ENCODE results near the gene ABL1. TPM values are rescaled to one million over a fixed set of nuclear protein-coding genes. Genes with fewer than 3 reads are reported as not detected.

The ABL1 gene
- total RNA-seq, 4 donors from 2014 or later = 60.3 to 97.0 (median 79.8) TPM

DNA sequence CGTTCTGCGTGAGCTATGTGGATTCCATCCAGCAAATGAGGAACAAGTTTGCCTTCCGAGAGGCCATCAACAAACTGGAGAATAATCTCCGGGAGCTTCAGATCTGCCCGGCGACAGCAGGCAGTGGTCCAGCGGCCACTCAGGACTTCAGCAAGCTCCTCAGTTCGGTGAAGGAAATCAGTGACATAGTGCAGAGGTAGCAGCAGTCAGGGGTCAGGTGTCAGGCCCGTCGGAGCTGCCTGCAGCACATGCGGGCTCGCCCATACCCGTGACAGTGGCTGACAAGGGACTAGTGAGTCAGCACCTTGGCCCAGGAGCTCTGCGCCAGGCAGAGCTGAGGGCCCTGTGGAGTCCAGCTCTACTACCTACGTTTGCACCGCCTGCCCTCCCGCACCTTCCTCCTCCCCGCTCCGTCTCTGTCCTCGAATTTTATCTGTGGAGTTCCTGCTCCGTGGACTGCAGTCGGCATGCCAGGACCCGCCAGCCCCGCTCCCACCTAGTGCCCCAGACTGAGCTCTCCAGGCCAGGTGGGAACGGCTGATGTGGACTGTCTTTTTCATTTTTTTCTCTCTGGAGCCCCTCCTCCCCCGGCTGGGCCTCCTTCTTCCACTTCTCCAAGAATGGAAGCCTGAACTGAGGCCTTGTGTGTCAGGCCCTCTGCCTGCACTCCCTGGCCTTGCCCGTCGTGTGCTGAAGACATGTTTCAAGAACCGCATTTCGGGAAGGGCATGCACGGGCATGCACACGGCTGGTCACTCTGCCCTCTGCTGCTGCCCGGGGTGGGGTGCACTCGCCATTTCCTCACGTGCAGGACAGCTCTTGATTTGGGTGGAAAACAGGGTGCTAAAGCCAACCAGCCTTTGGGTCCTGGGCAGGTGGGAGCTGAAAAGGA is 50.7 kb downstream of the ABL1 start:
- no peak for TF ChIP-seq POLR2A (IDR thresholded peaks at IDR 0.05)
- TF ChIP-seq, protein P1, sequence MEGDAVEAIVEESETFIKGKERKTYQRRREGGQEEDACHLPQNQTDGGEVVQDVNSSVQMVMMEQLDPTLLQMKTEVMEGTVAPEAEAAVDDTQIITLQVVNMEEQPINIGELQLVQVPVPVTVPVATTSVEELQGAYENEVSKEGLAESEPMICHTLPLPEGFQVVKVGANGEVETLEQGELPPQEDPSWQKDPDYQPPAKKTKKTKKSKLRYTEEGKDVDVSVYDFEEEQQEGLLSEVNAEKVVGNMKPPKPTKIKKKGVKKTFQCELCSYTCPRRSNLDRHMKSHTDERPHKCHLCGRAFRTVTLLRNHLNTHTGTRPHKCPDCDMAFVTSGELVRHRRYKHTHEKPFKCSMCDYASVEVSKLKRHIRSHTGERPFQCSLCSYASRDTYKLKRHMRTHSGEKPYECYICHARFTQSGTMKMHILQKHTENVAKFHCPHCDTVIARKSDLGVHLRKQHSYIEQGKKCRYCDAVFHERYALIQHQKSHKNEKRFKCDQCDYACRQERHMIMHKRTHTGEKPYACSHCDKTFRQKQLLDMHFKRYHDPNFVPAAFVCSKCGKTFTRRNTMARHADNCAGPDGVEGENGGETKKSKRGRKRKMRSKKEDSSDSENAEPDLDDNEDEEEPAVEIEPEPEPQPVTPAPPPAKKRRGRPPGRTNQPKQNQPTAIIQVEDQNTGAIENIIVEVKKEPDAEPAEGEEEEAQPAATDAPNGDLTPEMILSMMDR (IDR thresholded peaks at IDR 0.05) = no peak
- peaks cover 84 to 92% of the 10 kb centered on the region in 2 donors for H3K36me3 ChIP-seq

DNA sequence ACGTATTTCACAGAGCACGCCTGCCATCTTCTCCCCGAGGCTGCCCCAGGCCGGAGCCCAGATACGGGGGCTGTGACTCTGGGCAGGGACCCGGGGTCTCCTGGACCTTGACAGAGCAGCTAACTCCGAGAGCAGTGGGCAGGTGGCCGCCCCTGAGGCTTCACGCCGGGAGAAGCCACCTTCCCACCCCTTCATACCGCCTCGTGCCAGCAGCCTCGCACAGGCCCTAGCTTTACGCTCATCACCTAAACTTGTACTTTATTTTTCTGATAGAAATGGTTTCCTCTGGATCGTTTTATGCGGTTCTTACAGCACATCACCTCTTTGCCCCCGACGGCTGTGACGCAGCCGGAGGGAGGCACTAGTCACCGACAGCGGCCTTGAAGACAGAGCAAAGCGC is 51.9 kb downstream of the ABL1 start:
- TF ChIP-seq, protein P1 (IDR thresholded peaks at IDR 0.05) = no peak
- no peak for TF ChIP-seq POLR2A (IDR thresholded peaks at IDR 0.05)
- intact Hi-C loops (cut with DNase I) = no loop called here
- Histone ChIP-seq H3K9me3 (no peaks in the 10 kb centered on the region), H3K27me3 (no peaks in the 10 kb centered on the region), H3K36me3 (peaks cover 75 to 80% of the 10 kb centered on the region in 2 donors), H3K27ac (no peak overlapping the region), H3K4me3 (replicated peaks in 1 of 3) (no peak overlapping the region), H3K4me1 (no peaks in the 10 kb centered on the region)
- 92 to 93% methylated on average over 23 of the region's 23 CpGs for WGBS, 2 donors
- no peak for DNase-seq

More for the DNA sequence above, 50.7 kb downstream of the ABL1 start:
- intact Hi-C loops (cut with DNase I) = no loop called here
- no peak overlapping the region for H3K4me3 ChIP-seq (replicated peaks in 1 of 3)
- WGBS, 2 donors = 90 to 92% methylated on average over 35 of the region's 35 CpGs
- H3K4me1 ChIP-seq = no peaks in the 10 kb centered on the region
- H3K27ac ChIP-seq = no peak overlapping the region
- no peaks in the 10 kb centered on the region for H3K9me3 ChIP-seq
- no peaks in the 10 kb centered on the region for H3K27me3 ChIP-seq
- no peak for DNase-seq

DNA sequence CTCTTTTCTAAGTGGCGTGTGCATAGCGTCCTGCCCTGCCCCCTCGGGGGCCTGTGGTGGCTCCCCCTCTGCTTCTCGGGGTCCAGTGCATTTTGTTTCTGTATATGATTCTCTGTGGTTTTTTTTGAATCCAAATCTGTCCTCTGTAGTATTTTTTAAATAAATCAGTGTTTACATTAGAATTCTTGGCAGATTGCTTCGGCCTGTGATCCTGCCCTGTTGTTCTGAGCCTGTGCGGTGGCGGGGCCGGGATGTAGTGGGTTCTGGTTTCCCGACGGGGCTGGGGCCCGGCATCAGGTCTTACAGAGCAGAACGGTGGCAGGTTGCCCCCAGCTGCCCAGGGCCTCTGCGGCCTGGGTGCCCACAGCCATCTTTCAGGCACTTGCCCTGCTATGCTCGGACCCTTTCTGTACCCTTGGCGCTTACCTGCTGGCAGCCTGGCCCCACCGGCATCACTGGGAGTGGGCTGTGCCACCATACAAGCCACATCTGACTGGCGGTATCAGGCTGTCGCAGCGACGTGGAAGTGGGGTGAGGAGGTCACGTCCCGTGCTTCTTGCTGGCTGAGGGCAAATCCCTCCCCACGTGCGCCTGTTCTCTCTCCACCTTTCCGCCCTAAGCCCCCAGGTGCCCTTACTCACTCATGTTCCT is 52.6 kb downstream of the ABL1 start:
- intact Hi-C loops (cut with DNase I) = no loop called here
- DNase-seq = no peak
- Histone ChIP-seq H3K4me3 (replicated peaks in 1 of 3) (no peak overlapping the region), H3K36me3 (peaks cover 70 to 81% of the 10 kb centered on the region in 2 donors), H3K4me1 (no peaks in the 10 kb centered on the region), H3K27ac (no peak overlapping the region), H3K9me3 (no peaks in the 10 kb centered on the region), H3K27me3 (no peaks in the 10 kb centered on the region)
- no peak for TF ChIP-seq POLR2A (IDR thresholded peaks at IDR 0.05)
- TF ChIP-seq, protein P1 (IDR thresholded peaks at IDR 0.05) = no peak
- WGBS, 2 donors = 93 to 94% methylated on average over 24 to 25 of the region's 25 CpGs

DNA sequence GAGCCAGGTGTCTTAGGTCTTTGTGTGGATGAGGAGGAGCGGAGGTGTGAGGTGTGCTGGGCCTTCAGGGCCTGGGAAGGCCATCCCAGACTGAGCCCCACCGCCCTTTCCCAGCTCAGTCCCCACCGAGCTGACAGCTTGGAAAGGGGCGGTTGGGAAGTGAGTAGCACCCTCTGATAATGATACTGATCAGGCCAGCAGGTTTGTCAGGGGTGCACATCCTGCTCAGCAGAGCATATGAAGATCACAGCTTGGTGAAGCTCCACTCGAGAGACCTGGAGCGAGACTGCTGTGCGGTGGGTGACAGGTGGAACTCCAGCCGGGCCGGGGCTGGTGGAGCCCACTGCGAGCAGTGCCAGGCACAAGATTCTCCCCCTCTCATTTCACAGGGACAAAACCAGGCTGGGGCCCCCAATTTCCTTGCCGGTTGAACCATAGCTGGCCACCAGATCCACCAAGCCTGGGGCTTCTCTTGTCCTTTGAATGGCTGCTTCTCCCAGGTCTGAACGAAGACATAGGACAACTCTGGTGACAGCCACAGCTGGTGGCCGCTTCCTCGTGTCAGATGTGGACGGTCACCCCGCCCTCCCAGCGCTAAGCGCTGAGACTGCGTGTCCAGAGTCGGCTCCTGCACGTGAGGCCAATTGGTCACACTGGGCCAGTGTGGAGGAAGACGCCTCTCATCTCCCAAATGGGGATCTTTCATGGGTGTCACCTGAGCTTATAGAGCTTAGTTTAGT is 53.3 kb downstream of the ABL1 start:
- TF ChIP-seq, protein P1 (IDR thresholded peaks at IDR 0.05) = no peak
- no peak for TF ChIP-seq POLR2A (IDR thresholded peaks at IDR 0.05)
- Histone ChIP-seq H3K27ac (no peak overlapping the region), H3K9me3 (no peaks in the 10 kb centered on the region), H3K4me1 (no peaks in the 10 kb centered on the region), H3K36me3 (peaks cover 70 to 76% of the 10 kb centered on the region in 2 donors), H3K4me3 (replicated peaks in 1 of 3) (no peak overlapping the region), H3K27me3 (no peaks in the 10 kb centered on the region)
- no peak for DNase-seq
- 91 to 92% methylated on average over 15 to 18 of the region's 22 CpGs for WGBS, 2 donors
- intact Hi-C loops (cut with DNase I) = no loop called here
